Sigmoid colon (tissue), 3 donors: ENCODE results near the gene FGF14.

ENCODE experiments used
- POLR2A ChIP-seq, 2 donors: fragments of 450-650 bp; IDR thresholded peaks; one replicate each; pipeline ENCODE4 v1.6.1; 2016; ENCODE audit warnings: antibody characterized with exemption in 2 of 2, mild to moderate bottlenecking in 2 of 2, moderate library complexity in 2 of 2
- TF ChIP-seq, protein P1 (sequence below), 4 experiments: fragments of 450-650 bp in 3 of 4; fragments of 200-600 bp in 1 of 4; IDR thresholded peaks; one replicate each; pipeline ENCODE4 v1.5.1; 2016 to 2019; ENCODE audit warnings: antibody characterized with exemption in 4 of 4, mild to moderate bottlenecking in 3 of 4, moderate library complexity in 2 of 4

DNA sequence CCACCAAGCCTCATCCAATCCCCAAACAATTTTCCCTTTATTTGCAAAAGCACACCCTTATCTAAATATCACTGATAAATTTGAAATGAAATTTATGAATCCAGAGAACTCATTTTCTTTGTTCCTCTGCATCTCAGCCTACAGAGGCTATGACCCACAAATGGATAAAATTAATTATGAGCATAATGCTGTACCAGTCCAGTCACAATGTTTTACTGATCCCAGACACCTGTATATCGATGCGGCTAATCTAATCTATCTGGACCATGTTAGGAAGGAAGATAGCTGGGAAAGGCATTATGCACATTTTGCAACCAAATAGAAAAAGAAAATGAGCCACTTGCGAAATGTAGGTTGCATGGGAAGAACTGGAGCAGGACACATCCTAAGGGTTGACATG is 150.0 kb downstream of the FGF14 start:
- TF ChIP-seq, protein P1, sequence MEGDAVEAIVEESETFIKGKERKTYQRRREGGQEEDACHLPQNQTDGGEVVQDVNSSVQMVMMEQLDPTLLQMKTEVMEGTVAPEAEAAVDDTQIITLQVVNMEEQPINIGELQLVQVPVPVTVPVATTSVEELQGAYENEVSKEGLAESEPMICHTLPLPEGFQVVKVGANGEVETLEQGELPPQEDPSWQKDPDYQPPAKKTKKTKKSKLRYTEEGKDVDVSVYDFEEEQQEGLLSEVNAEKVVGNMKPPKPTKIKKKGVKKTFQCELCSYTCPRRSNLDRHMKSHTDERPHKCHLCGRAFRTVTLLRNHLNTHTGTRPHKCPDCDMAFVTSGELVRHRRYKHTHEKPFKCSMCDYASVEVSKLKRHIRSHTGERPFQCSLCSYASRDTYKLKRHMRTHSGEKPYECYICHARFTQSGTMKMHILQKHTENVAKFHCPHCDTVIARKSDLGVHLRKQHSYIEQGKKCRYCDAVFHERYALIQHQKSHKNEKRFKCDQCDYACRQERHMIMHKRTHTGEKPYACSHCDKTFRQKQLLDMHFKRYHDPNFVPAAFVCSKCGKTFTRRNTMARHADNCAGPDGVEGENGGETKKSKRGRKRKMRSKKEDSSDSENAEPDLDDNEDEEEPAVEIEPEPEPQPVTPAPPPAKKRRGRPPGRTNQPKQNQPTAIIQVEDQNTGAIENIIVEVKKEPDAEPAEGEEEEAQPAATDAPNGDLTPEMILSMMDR (IDR thresholded peaks at IDR 0.05), result no peak
- no peak for TF ChIP-seq POLR2A (IDR thresholded peaks at IDR 0.05)
